ENCODE data around the gene RYR3.

The RYR3 gene

GRCh38 chr15:33852094-33852493, 541.3 kb downstream of the RYR3 start:
- no peak for DNase-seq

GRCh38 chr15:33852570-33852969, 541.8 kb downstream of the RYR3 start:
- DNase-seq = no peak

- no peak for DNase-seq
Observed at GRCh38 chr15:33857726-33858125, 547.0 kb downstream of the RYR3 start.

GRCh38 chr15:33858836-33859235, 548.1 kb downstream of the RYR3 start:
- DNase-seq = no peak

- no peak for DNase-seq
Observed at GRCh38 chr15:33859992-33860545, 549.3 kb downstream of the RYR3 start.

- no peak for DNase-seq
Observed at GRCh38 chr15:33860754-33861153, 550.0 kb downstream of the RYR3 start.

GRCh38 chr15:33864360-33865075, 553.8 kb downstream of the RYR3 start:
- DNase-seq = no peak

GRCh38 chr15:33865416-33865815, 554.6 kb downstream of the RYR3 start:
- DNase-seq = no peak

- no peak for DNase-seq
Observed at GRCh38 chr15:33866101-33866737, 555.5 kb downstream of the RYR3 start.

GRCh38 chr15:33871980-33872379, 561.2 kb downstream of the RYR3 start:
- DNase-seq = peak; percentile 61

- no peak for DNase-seq
Observed at GRCh38 chr15:33872416-33873106, 561.8 kb downstream of the RYR3 start.

GRCh38 chr15:33874156-33874555, 563.4 kb downstream of the RYR3 start:
- no peak for DNase-seq

GRCh38 chr15:33882921-33883320, 572.2 kb downstream of the RYR3 start:
- DNase-seq = no peak

GRCh38 chr15:33888176-33888575, 577.4 kb downstream of the RYR3 start:
- DNase-seq = no peak

GRCh38 chr15:33894193-33894592, 583.4 kb downstream of the RYR3 start:
- no peak for DNase-seq

GRCh38 chr15:33902043-33902442, 591.3 kb downstream of the RYR3 start:
- no peak for DNase-seq

- DNase-seq = no peak
Observed at GRCh38 chr15:33903661-33904060, 592.9 kb downstream of the RYR3 start.

- DNase-seq = no peak
Observed at GRCh38 chr15:33907326-33907725, 596.6 kb downstream of the RYR3 start.

GRCh38 chr15:33908406-33908805, 597.6 kb downstream of the RYR3 start:
- no peak for DNase-seq

- no peak for DNase-seq
Observed at GRCh38 chr15:33910741-33911140, 600.0 kb downstream of the RYR3 start.

GRCh38 chr15:33912326-33912725, 601.6 kb downstream of the RYR3 start:
- DNase-seq = peak; percentile 18

GRCh38 chr15:33913459-33913858, 602.7 kb downstream of the RYR3 start:
- DNase-seq = no peak

Measured in NCI-H524 treated with DMSO at 0.1 percent for 48 hours (cell line).